ENCODE data around the gene DDO. TPM values are rescaled to one million over a fixed set of nuclear protein-coding genes. Genes with fewer than 3 reads are reported as not detected.

DDO gene
- total and polyA plus RNA-seq, 2 donors (not counting 3 experiments of a cell fraction or from before 2014, with no cell fraction given) = not detected

GRCh38 chr6:110449541-110449895 lies 34.1 kb upstream of the DDO start:
- Histone ChIP-seq H3K36me3 (ENCODE audit: control insufficient read depth in 2 of 2, extremely low read depth in 1 of 2, insufficient read depth in 2 of 2, low read length in 2 of 2) (no peaks in the 10 kb centered on the region), H4K20me1 (replicated peaks; ENCODE audit: control insufficient read depth, extremely low read depth, insufficient read depth, low read length) (no peaks in the 10 kb centered on the region), H3K9ac (replicated peaks; ENCODE audit: extremely low read depth, insufficient read depth, low read length) (no peak overlapping the region), H3K9me1 (replicated peaks; ENCODE audit: control insufficient read depth, extremely low read depth, insufficient read depth, low read length) (no peaks in the 10 kb centered on the region), H3K79me2 (ENCODE audit: control insufficient read depth, insufficient read depth, low read length) (no peaks in the 10 kb centered on the region), H3K4me1 (ENCODE audit: control insufficient read depth, extremely low read depth, insufficient read depth, low read length) (no peaks in the 10 kb centered on the region), H2AFZ (ENCODE audit: low read depth, low read length) (no peak overlapping the region), H3K9me3 (replicated peaks; ENCODE audit: control insufficient read depth, insufficient read depth, low read length) (no peaks in the 10 kb centered on the region), H3K4me2 (ENCODE audit: insufficient read depth, low read length) (no peak overlapping the region), H3K27ac (ENCODE audit: insufficient read depth, low read depth, low read length) (no peak overlapping the region), H3K27me3 (ENCODE audit: control insufficient read depth in 2 of 2, insufficient read depth in 2 of 2, low read length in 2 of 2) (peaks cover 11 to 18% of the 10 kb centered on the region in 2 experiments), H3K4me3 (replicated peaks in 1 of 3; ENCODE audit: insufficient read depth in 1 of 3, low read depth in 1 of 3, low read length in 3 of 3) (no peak overlapping the region)
- CTCF ChIA-PET = interaction anchor here (1.0 to 1.4 kb wide), 3 partner anchors 8 to 12 kb away, joined by 3 to 4 read pairs (median 3); no protein-coding TSS in a partner anchor
- DNase-seq (ENCODE audit: low read depth, low spot score) (no peak), FAIRE-seq (no peak)
- BruUV-seq (replicated peaks) = no TSS peak
- TF ChIP-seq MAX (IDR thresholded peaks at IDR 0.05; ENCODE audit: insufficient read depth, insufficient read length) (no peak), MYC (IDR thresholded peaks at IDR 0.05; ENCODE audit: low read depth, low read length) (no peak), JUN (IDR thresholded peaks at IDR 0.05; ENCODE audit: borderline replicate concordance, insufficient read depth, insufficient read length, low read depth) (no peak), CTCF (IDR thresholded peaks at IDR 0.05; ENCODE audit: extremely low read depth in 1 of 2, insufficient read depth in 1 of 2, low read depth in 1 of 2, low read length in 2 of 2) (no peak), FOS (IDR thresholded peaks at IDR 0.05; ENCODE audit: borderline replicate concordance, insufficient read depth, low read length) (no peak), GATA2 (IDR thresholded peaks at IDR 0.05; ENCODE audit: insufficient read depth, insufficient read length, low read depth, low read length) (no peak), POLR2AphosphoS5 (IDR thresholded peaks at IDR 0.05; ENCODE audit: insufficient read depth, low read depth, low read length) (no peak), EZH2 (IDR thresholded peaks at IDR 0.05; ENCODE audit: borderline replicate concordance, low read depth, low read length, severe bottlenecking) (no peak), POLR2A (IDR thresholded peaks at IDR 0.05; ENCODE audit: low read depth, low read length) (no peak)
- intact Hi-C loops (cut with micrococcal nuclease) = no loop called here
- dilution Hi-C loops (cut with MboI; ENCODE audit: extremely low pct_ligation_motif_present, low sequenced_read_pairs) = no loop called here
- POLR2A ChIA-PET = no interaction called here
